Endothelial cell of umbilical vein (primary cell): ENCODE data around the gene GHSR.
A peak's percentile ranks its signal among the peaks of the same experiment; 100 is the strongest.
"Not testable (repeated sequence)": the region's sequence is repeated elsewhere in the genome, so short reads cannot be mapped to it uniquely, and the experiment has no call there.

Experiments
- CTCF ChIP-seq, 2 donors: IDR thresholded peaks; 1 replicate in 1 of 2; 2 replicates in 1 of 2; pipeline ENCODE4 v1.5.1; 2011; ENCODE audit warnings: low read length in 2 of 2, mild to moderate bottlenecking in 2 of 2, moderate library complexity in 2 of 2, control low read depth in 1 of 2, inconsistent platforms in 1 of 2, low read depth in 1 of 2; ENCODE audit not compliant: insufficient read depth in 1 of 2; ENCODE audit errors: extremely low read depth in 1 of 2
- EZH2 ChIP-seq: IDR thresholded peaks from 2 replicates; pipeline ENCODE4 v1.6.1; 2012; ENCODE audit warnings: borderline replicate concordance, low read depth, mild to moderate bottlenecking, moderate library complexity, low read length, inconsistent platforms; ENCODE audit not compliant: severe bottlenecking
- JUN ChIP-seq: IDR thresholded peaks from 2 replicates; pipeline ENCODE4 v1.6.1; 2011; ENCODE audit warnings: borderline replicate concordance, low read depth; ENCODE audit not compliant: insufficient read length, insufficient read depth
- MAX ChIP-seq: IDR thresholded peaks from 2 replicates; pipeline ENCODE4 v1.6.1; 2011; ENCODE audit not compliant: insufficient read depth, insufficient read length
- MYC ChIP-seq: IDR thresholded peaks from one replicate; pipeline ENCODE4 v1.6.1; 2011; ENCODE audit warnings: mild to moderate bottlenecking, low read depth, low read length
- POLR2A ChIP-seq: IDR thresholded peaks from 2 replicates; pipeline ENCODE4 v1.6.1; 2012; ENCODE audit warnings: low read depth, mild to moderate bottlenecking, control low read depth, low read length
- POLR2AphosphoS5 ChIP-seq: IDR thresholded peaks from 2 replicates; pipeline ENCODE4 v1.6.1; 2012; ENCODE audit warnings: low read depth, mild to moderate bottlenecking, control low read depth, low read length, moderate library complexity; ENCODE audit not compliant: insufficient read depth

GRCh38 chr3:172490198-172490669, 42.0 kb upstream of the GHSR start:
- not testable (repeated sequence) for TF ChIP-seq POLR2A, EZH2, JUN, MAX, MYC, POLR2AphosphoS5
- TF ChIP-seq CTCF (IDR thresholded peaks at IDR 0.05; ENCODE audit: extremely low read depth in 1 of 2, insufficient read depth in 1 of 2, low read depth in 1 of 2, low read length in 2 of 2) = peak; percentile 53 to 57
